ENCODE data around the gene AIMP2.

DNA sequence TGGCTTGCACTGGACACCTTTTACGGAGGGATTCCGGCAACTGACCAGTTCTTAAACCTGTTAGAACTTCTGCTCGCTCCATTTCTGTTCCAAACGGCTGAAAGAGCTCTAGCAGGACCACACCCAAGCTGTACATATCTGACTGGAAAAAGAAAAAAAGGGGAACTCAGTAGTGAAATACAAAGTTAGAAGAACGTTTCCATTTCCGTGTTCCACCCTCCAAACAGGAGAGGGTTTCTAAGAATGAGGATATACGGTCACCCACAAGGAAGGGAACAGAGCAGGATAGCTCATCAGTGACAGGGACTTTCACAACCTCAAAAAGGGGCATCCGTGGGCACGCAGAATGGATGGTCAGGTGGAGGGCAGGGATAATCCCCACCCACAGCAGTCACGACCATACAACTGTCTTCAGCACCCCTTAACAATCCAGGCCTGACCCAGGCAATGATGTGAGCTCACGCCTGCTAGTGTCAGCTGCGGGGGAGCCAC lies 17.8 kb downstream of the AIMP2 start:
- TF ChIP-seq ATF3 (IDR thresholded peaks at IDR 0.05) (no peak), ZBTB33 (IDR thresholded peaks at IDR 0.05) (no peak)

All from liver (tissue), 2 donors.